Endothelial cell of umbilical vein (primary cell): ENCODE measurements around the gene PLG.

ENCODE experiments used
- EZH2 ChIP-seq: IDR thresholded peaks from 2 replicates; pipeline ENCODE4 v1.6.1; 2012; ENCODE audit warnings: borderline replicate concordance, low read depth, mild to moderate bottlenecking, moderate library complexity, low read length, inconsistent platforms; ENCODE audit not compliant: severe bottlenecking
- FOS ChIP-seq: IDR thresholded peaks from 2 replicates; pipeline ENCODE4 v1.6.1; 2011; ENCODE audit warnings: mild to moderate bottlenecking, low read length, moderate library complexity, borderline replicate concordance; ENCODE audit not compliant: insufficient read depth
- MYC ChIP-seq: IDR thresholded peaks from one replicate; pipeline ENCODE4 v1.6.1; 2011; ENCODE audit warnings: mild to moderate bottlenecking, low read depth, low read length
- POLR2A ChIP-seq: IDR thresholded peaks from 2 replicates; pipeline ENCODE4 v1.6.1; 2012; ENCODE audit warnings: low read depth, mild to moderate bottlenecking, control low read depth, low read length
- POLR2AphosphoS5 ChIP-seq: IDR thresholded peaks from 2 replicates; pipeline ENCODE4 v1.6.1; 2012; ENCODE audit warnings: low read depth, mild to moderate bottlenecking, control low read depth, low read length, moderate library complexity; ENCODE audit not compliant: insufficient read depth
- TF ChIP-seq, protein P1 (sequence below), 2 donors: IDR thresholded peaks; 1 replicate in 1 of 2; 2 replicates in 1 of 2; pipeline ENCODE4 v1.5.1; 2011; ENCODE audit warnings: low read length in 2 of 2, mild to moderate bottlenecking in 2 of 2, moderate library complexity in 2 of 2, control low read depth in 1 of 2, inconsistent platforms in 1 of 2, low read depth in 1 of 2; ENCODE audit not compliant: insufficient read depth in 1 of 2; ENCODE audit errors: extremely low read depth in 1 of 2
- TF ChIP-seq, protein P2 (sequence below): IDR thresholded peaks from 2 replicates; pipeline ENCODE4 v1.6.1; 2011; ENCODE audit not compliant: insufficient read depth, insufficient read length

DNA sequence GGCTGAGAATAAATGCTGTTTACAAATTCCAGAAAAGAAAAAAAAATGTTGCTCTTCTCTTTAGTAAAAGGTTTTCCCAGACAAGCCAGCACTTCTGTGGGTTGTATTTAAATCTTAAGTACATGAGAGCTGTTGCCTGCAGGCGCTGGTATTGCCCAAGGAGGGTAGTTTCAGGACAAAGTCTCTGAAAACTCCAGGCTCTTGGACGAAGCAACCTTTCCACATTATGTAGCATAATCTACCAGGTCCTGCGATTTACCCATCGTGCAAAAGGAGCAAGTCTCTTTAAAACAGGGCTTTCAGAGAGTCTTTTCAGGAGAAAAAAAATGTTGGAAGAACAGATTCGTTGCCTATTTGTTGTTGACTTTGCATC lies 65.6 kb downstream of the PLG start:
- TF ChIP-seq, protein P1, sequence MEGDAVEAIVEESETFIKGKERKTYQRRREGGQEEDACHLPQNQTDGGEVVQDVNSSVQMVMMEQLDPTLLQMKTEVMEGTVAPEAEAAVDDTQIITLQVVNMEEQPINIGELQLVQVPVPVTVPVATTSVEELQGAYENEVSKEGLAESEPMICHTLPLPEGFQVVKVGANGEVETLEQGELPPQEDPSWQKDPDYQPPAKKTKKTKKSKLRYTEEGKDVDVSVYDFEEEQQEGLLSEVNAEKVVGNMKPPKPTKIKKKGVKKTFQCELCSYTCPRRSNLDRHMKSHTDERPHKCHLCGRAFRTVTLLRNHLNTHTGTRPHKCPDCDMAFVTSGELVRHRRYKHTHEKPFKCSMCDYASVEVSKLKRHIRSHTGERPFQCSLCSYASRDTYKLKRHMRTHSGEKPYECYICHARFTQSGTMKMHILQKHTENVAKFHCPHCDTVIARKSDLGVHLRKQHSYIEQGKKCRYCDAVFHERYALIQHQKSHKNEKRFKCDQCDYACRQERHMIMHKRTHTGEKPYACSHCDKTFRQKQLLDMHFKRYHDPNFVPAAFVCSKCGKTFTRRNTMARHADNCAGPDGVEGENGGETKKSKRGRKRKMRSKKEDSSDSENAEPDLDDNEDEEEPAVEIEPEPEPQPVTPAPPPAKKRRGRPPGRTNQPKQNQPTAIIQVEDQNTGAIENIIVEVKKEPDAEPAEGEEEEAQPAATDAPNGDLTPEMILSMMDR (IDR thresholded peaks at IDR 0.05; ENCODE audit: extremely low read depth in 1 of 2, insufficient read depth in 1 of 2, low read depth in 1 of 2, low read length in 2 of 2): no peak
- TF ChIP-seq POLR2AphosphoS5 (no peak), EZH2 (no peak), POLR2A (no peak), MYC (no peak), FOS (no peak)
- TF ChIP-seq, protein P2, sequence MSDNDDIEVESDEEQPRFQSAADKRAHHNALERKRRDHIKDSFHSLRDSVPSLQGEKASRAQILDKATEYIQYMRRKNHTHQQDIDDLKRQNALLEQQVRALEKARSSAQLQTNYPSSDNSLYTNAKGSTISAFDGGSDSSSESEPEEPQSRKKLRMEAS: no peak
